HepG2 (cell line): Measurements from ENCODE around the gene SMARCD1. TPM values are rescaled to one million over a fixed set of nuclear protein-coding genes. Genes with fewer than 3 reads are reported as not detected.

Source experiments
- BCL6 ChIP-seq: IDR thresholded peaks from 2 replicates; pipeline ENCODE4 v1.6.1; 2016; ENCODE audit warnings: missing genetic modification reagents, missing compliant biosample characterization
- CEBPB ChIP-seq: IDR thresholded peaks from 2 replicates; pipeline ENCODE4 v1.6.1; 2011; ENCODE audit warnings: low read depth, low read length, improper control_type of control experiment, borderline replicate concordance
- CERS6 ChIP-seq: sonication (generic); formaldehyde crosslinking; IDR thresholded peaks from 2 replicates; pipeline ENCODE4 v1.5.0; 2020; ENCODE audit warnings: missing genetic modification reagents
- CTCF ChIP-seq: sonication (generic); formaldehyde crosslinking; IDR thresholded peaks from 2 replicates; pipeline ENCODE4 v1.5.0; 2020; ENCODE audit warnings: mild to moderate bottlenecking, missing genetic modification reagents, moderate library complexity
- HOXD1 ChIP-seq: sonication (generic); formaldehyde crosslinking; IDR thresholded peaks from 2 replicates; pipeline ENCODE4 v1.5.0; 2020; ENCODE audit warnings: missing genetic modification reagents
- IKZF5 ChIP-seq: IDR thresholded peaks from 2 replicates; pipeline ENCODE4 v1.6.1; 2018; ENCODE audit warnings: missing genetic modification reagents, mild to moderate bottlenecking, missing compliant biosample characterization
- KDM2A ChIP-seq: sonication (generic); formaldehyde crosslinking; IDR thresholded peaks from 2 replicates; pipeline ENCODE4 v1.4.0; 2020; ENCODE audit warnings: low read depth, missing genetic modification reagents, borderline replicate concordance
- MIER3 ChIP-seq: IDR thresholded peaks from 2 replicates; pipeline ENCODE4 v1.6.1; 2016; ENCODE audit warnings: missing compliant biosample characterization, borderline replicate concordance
- POLR2A ChIP-seq, 2 experiments: IDR thresholded peaks; 2 replicates each; pipeline ENCODE4 v1.6.1; 2011; ENCODE audit warnings: low read depth in 2 of 2, low read length in 2 of 2, mild to moderate bottlenecking in 1 of 2, moderate library complexity in 1 of 2; ENCODE audit not compliant: insufficient read depth in 1 of 2
- RARG ChIP-seq: sonication (generic); formaldehyde crosslinking; IDR thresholded peaks from 2 replicates; pipeline ENCODE4 v1.4.0; 2020; ENCODE audit warnings: low read depth, mild to moderate bottlenecking, missing genetic modification reagents
- RFXAP ChIP-seq: sonication (generic); formaldehyde crosslinking; IDR thresholded peaks from 2 replicates; pipeline ENCODE4 v1.4.0; 2020; ENCODE audit warnings: missing genetic modification reagents, borderline replicate concordance
- STAG1 ChIP-seq: sonication (generic); formaldehyde crosslinking; IDR thresholded peaks from 2 replicates; pipeline ENCODE4 v1.4.0; 2020; ENCODE audit warnings: missing genetic modification reagents
- TAF1 ChIP-seq: sonication (generic); formaldehyde crosslinking; IDR thresholded peaks from 2 replicates; pipeline ENCODE4 v1.4.0; 2020; ENCODE audit warnings: missing genetic modification reagents
- TARDBP ChIP-seq: sonication (generic); formaldehyde crosslinking; IDR thresholded peaks from 2 replicates; pipeline ENCODE4 v1.8.0; 2022; ENCODE audit warnings: mild to moderate bottlenecking, missing genetic modification reagents
- XBP1 ChIP-seq: sonication (generic); formaldehyde crosslinking; IDR thresholded peaks from 2 replicates; pipeline ENCODE4 v1.5.0; 2020; ENCODE audit warnings: missing genetic modification reagents
- ZBTB34 ChIP-seq: sonication (generic); formaldehyde crosslinking; IDR thresholded peaks from 2 replicates; pipeline ENCODE4 v1.8.0; 2022; ENCODE audit warnings: mild to moderate bottlenecking, missing genetic modification reagents
- ZBTB42 ChIP-seq: sonication (generic); formaldehyde crosslinking; IDR thresholded peaks from 2 replicates; pipeline ENCODE4 v1.5.0; 2020; ENCODE audit warnings: mild to moderate bottlenecking, missing genetic modification reagents
- ZFP91 ChIP-seq: sonication (generic); formaldehyde crosslinking; IDR thresholded peaks from 2 replicates; pipeline ENCODE4 v1.9.0; 2022; ENCODE audit warnings: missing genetic modification reagents, mild to moderate bottlenecking, borderline replicate concordance
- ZFX ChIP-seq: sonication (generic); formaldehyde crosslinking; IDR thresholded peaks from 2 replicates; pipeline ENCODE4 v1.4.0; 2020; ENCODE audit warnings: mild to moderate bottlenecking, low read depth, missing genetic modification reagents, moderate library complexity
- ZKSCAN5 ChIP-seq: sonication (generic); formaldehyde crosslinking; IDR thresholded peaks from 2 replicates; pipeline ENCODE4 v1.5.1; 2020; ENCODE audit warnings: mild to moderate bottlenecking, missing genetic modification reagents
- ZNF12 ChIP-seq: sonication (generic); formaldehyde crosslinking; IDR thresholded peaks from 2 replicates; pipeline ENCODE4 v1.5.0; 2020; ENCODE audit warnings: missing genetic modification reagents
- ZNF235 ChIP-seq: sonication (generic); formaldehyde crosslinking; IDR thresholded peaks from 2 replicates; pipeline ENCODE4 v1.8.1; 2023; ENCODE audit warnings: mild to moderate bottlenecking, missing genetic modification reagents, borderline replicate concordance
- ZNF557 ChIP-seq: sonication (generic); formaldehyde crosslinking; IDR thresholded peaks from 2 replicates; pipeline ENCODE4 v1.4.0; 2020; ENCODE audit warnings: missing genetic modification reagents
- polyA plus RNA-seq, 8 experiments: library from polyadenylated mRNA; depleted of rRNA in 3 of 8; stranded (reverse) in 7 of 8; unstranded in 1 of 8; fragments of >200 nt; fragmentation: Illumina TruSeq in 4 of 8; extraction: Trizol in 4 of 8; gene quantifications; 2 replicates each; pipeline versions ENCODE4 v1.2.1 to v1.2.3, GENCODE V29; 2011 to 2016; ENCODE audit warnings: low read depth in 4 of 8, missing spikeins in 1 of 8, mixed read lengths in 1 of 8; ENCODE audit not compliant: insufficient read depth in 1 of 8
- total RNA-seq, 5 experiments: library from RNA; depleted of rRNA; stranded (reverse); fragments of >200 nt; fragmentation: Illumina TruSeq; extraction: Trizol; gene quantifications; 2 replicates each; pipeline ENCODE4 v1.2.3, GENCODE V29; 2016; ENCODE audit warnings: low read depth in 1 of 5

The SMARCD1 gene
- total and polyA plus RNA-seq, 2 of the 13 experiments (the other 11 are each of a cell fraction or from before 2014, with no cell fraction given), result 51.7 to 54.6 TPM

GRCh38 chr12:50112456-50113218, 27.5 kb downstream of the SMARCD1 start (continued):
- no peak for TF ChIP-seq KDM2A (CRISPR knock-in tag)
- TF ChIP-seq ZKSCAN5, result 0 out of 2 replicates have a peak, but pooled peaks have one; percentile 3
- no peak for TF ChIP-seq RFXAP
- no peak for TF ChIP-seq ZNF235 (CRISPR knock-in tag)
- TF ChIP-seq ZFX, result peak; percentile 77; the same call in 1 of the 2 replicates
- no peak for TF ChIP-seq RARG (CRISPR knock-in tag)
- TF ChIP-seq IKZF5 (CRISPR knock-in tag), result no peak
- TF ChIP-seq ZBTB34 (CRISPR knock-in tag), result no peak
- no peak for TF ChIP-seq BCL6 (CRISPR knock-in tag)
- TF ChIP-seq POLR2A (IDR thresholded peaks at IDR 0.05; ENCODE audit: insufficient read depth in 1 of 2, low read depth in 2 of 2, low read length in 2 of 2), result peak in 1 of 2 experiments; percentile 3; a peak in 1 of 4 replicates
- no peak for TF ChIP-seq ZBTB42 (CRISPR knock-in tag)
- TF ChIP-seq XBP1 (CRISPR knock-in tag), result 0 out of 2 replicates have a peak, but pooled peaks have one; percentile 64
- TF ChIP-seq MIER3 (CRISPR knock-in tag), result no peak
- TF ChIP-seq TAF1 (CRISPR knock-in tag), result peak; percentile 8; the same call in 1 of the 2 replicates
- TF ChIP-seq STAG1 (CRISPR knock-in tag), result peak; percentile 33
- TF ChIP-seq CEBPB, result no peak
- no peak for TF ChIP-seq ZNF557
- TF ChIP-seq ZNF12 (CRISPR knock-in tag), result 0 out of 2 replicates have a peak, but pooled peaks have one; percentile 9
- TF ChIP-seq TARDBP (CRISPR knock-in tag), result 0 out of 2 replicates have a peak, but pooled peaks have one; percentile 16
- peak; percentile 76; the same call in 1 of the 2 replicates for TF ChIP-seq ZFP91 (CRISPR knock-in tag)
- peak; percentile 52 for TF ChIP-seq CTCF (CRISPR knock-in tag)
- TF ChIP-seq CERS6, result no peak
- TF ChIP-seq HOXD1 (CRISPR knock-in tag), result 0 out of 2 replicates have a peak, but pooled peaks have one; percentile 41
